ENCODE results near the gene PRKN.

DNA sequence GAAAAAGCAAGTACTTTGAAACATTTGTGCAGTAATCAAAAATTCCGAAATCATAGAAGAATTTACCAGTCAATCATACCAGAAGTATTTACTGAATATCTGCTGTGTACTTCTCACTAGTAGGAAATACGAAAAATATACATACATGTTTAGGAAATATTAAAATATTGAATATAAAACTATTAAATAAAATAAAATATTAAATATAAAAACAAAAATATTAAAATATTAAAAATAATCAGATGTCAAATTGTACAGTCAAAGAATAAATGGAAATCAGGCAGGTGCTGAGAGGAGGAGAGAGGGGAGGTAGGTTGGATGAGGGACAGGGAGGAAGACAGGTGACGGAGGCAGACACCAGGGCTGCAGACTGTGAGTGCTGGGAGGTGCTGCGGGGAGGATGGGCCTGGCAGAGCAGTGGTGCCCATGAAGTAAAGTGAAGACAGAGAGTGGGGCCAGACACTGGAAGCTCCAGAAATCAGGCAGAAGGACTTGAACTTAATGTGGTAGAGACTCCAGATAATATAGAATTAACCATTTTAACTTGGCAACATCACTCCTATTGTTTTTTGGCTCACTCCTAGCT, 55.9 kb downstream of the PRKN start:
- TF ChIP-seq, protein P1, sequence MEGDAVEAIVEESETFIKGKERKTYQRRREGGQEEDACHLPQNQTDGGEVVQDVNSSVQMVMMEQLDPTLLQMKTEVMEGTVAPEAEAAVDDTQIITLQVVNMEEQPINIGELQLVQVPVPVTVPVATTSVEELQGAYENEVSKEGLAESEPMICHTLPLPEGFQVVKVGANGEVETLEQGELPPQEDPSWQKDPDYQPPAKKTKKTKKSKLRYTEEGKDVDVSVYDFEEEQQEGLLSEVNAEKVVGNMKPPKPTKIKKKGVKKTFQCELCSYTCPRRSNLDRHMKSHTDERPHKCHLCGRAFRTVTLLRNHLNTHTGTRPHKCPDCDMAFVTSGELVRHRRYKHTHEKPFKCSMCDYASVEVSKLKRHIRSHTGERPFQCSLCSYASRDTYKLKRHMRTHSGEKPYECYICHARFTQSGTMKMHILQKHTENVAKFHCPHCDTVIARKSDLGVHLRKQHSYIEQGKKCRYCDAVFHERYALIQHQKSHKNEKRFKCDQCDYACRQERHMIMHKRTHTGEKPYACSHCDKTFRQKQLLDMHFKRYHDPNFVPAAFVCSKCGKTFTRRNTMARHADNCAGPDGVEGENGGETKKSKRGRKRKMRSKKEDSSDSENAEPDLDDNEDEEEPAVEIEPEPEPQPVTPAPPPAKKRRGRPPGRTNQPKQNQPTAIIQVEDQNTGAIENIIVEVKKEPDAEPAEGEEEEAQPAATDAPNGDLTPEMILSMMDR (IDR thresholded peaks at IDR 0.05; ENCODE audit: poor library complexity): no peak
- no peak for TF ChIP-seq EZH2phosphoT487 (IDR thresholded peaks at IDR 0.05; ENCODE audit: low read depth, severe bottlenecking, unreplicated experiment)
